HG02884 (cell line): Measurements from ENCODE around the gene LRTM2.
A peak's percentile ranks its signal among the peaks of the same experiment; 100 is the strongest.

Experiments
- ATAC-seq: cut with Tn5 transposase; IDR thresholded peaks from one replicate; pipeline ENCODE4 v1.9.1; 2021; ENCODE audit warnings: mild to moderate bottlenecking, moderate library complexity; ENCODE audit not compliant: unreplicated experiment

Gene LRTM2

DNA sequence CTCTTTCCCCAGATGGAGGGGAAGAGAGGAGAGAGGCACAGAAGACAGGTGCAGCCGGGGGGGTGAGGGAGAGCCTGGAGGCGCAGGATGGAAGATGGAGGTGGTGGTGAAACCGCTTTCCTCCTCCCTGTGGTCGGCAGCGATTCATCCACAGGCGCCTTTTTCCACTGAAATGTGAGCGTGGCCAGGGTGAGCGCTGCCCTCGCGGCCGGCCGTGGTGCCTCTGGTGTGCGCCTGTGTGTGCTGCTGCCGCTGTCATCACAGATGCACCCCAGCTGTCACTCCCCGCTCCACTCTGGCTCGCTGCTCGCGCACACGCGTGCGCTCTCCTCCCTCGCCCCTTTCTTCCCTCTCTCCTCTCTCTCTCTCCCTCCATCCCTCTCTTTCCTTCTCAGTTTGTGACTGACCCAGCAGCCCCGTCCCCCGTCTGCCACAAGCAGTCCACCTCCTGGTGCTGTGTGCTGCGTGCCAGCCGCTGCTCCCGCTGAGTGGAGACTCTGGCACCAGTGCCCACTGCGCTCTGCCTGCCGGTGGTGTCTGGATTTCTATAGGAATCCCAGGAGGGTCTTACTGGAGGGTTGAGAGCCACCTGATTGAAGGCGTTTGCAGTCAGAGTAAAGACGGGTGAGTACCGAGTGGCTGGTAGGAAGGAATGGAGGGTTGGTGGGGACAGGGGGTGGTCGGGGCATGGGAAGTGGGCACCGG lies at the start of gene LRTM2:
Gene LRTM2 (plus strand): TSS at position 375 of the 705 bp plus-strand sequence. CDS start 7,584 bp downstream, outside the sequence.
- no peak for ATAC-seq

DNA sequence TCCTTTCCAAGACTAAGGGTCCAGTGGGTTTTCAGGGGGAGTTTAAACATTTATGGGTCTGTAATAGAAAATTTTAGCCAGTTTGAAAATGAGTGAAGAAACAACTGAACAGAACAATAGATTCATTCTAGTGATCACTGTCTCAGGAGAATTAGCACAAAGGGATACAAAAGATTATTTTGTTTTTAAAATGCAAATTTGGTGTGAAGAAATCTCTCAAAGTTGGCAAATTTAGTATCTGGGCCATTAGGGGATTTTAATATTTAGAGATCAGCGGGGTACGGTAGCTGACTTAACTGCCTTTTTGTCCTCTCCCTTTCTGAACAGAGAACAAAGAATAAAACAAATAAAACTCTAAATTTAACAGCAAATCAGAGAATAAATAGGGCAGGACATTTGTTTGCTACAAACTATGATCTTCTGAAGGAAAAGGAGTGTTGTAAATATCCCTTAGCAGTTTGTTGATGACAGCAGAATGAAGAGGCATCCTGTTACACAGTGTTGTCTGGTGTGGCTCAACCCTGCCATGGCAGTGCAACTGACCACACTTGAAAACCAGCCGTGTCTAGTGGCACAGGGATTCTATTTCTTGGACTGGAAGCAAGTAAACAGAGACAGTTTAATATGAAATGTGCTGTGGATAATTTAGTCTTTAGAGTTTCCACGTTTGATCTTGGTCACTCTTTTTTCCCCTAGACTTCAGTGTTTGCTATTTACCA lies 46.3 kb upstream of the LRTM2 start:
- no peak for ATAC-seq

DNA sequence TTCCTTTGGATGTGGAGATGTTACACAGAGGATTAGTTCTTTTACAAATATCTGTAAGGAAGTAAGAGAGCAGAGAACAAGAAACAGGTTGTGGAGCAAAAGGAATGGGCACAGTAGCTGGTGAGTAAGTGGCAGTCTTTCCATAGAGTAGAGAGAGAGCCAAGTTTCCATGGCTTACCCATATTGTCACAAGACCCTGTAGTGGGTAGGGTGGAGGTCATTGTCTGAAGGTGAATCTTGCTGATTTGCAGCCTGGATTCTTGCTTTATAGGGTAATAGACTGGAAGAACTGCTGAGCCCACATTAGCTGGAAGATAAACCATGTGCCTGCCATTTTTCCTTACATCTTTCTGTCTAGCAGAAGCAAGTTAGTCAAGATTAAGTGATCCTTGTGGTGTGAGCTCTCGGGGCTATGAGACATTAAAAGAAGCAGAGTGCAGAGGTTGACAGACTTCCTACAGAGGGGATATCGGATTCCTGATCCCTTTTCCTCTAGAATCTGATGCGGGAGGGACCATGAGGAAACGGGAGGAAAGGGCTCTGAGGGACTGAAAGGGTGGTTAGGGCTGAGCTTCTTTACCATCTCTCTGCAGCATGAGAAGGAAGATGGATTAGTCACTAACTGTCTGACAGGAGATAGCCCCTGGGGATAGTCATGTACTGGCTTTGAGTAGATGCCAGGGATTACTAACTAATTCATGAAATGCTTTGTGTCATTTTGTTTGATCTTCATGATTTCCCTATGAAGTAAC lies 44.0 kb upstream of the LRTM2 start:
- no peak for ATAC-seq

DNA sequence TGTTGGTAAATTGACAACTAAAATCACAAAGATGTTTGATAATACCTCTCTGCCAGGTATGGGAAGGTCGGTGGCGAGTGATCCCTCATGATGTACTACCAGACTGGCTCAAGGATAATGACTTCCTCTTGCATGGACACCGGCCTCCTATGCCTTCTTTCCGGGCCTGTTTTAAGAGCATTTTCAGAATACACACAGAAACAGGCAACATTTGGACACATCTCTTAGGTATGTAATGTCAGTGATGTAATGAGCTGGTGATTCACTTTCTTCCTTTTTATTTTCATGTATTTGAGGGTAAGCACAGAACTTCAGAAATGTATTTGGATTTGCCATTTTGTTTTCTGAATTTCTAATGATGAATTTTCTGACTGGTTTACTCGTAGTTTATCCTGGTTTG lies 42.6 kb upstream of the LRTM2 start:
- no peak for ATAC-seq

DNA sequence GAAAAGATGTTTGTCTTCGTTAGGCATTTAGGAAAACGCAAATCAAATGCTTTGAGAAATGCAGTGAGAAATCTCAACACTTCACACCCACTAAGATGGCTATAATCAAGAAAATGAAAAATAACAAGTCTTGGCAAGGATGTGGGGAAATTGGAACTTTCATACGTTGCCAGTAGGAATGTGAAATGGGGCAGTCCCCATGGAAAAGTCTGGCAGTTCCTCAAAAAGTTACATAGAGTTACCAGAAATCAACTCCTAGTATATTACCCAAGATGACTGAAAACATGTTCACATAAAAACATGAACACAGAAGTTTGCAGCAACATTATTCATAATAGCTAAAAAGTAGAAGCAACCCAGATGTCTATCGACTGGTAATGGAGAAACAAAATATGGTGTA lies 41.5 kb upstream of the LRTM2 start:
- no peak for ATAC-seq

DNA sequence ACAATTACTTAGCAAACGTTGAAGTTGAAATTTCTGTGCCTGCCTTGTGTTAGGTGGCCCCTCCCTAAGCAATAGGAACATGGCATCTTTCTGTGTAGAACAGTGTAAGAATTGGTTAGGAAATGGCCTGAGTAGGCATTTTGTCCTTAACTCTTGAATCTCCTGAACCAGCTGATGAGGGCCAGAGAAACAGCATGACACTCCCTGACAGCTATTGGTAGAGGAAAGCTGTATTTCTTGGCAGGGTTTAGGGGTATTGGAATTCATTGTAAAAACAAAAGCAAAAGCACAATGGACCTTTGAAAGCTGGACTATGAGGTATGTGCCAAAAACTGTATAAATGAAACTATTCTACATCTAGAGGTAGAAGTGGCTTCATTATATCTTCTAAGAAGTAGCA lies 40.6 kb upstream of the LRTM2 start:
- ATAC-seq: no peak

DNA sequence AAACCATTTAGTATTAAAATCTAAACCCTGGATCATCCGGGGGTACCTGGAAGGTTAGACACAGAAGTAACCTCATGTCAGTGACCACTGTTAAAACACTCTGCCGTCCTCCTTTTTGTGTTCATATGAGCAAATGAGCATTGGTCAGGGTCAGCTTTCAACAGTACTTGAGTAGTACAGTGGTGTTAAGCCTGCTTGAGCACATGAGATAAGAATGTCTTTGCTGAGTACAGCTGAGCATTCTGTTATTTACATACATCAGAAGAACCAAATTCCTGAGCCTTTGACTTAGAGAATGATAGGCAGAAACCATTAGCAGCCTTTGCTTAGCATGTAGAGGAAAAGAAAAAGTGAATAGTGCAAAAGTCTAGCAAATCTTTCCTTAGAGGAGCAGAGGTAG lies 38.6 kb upstream of the LRTM2 start:
- no peak for ATAC-seq

DNA sequence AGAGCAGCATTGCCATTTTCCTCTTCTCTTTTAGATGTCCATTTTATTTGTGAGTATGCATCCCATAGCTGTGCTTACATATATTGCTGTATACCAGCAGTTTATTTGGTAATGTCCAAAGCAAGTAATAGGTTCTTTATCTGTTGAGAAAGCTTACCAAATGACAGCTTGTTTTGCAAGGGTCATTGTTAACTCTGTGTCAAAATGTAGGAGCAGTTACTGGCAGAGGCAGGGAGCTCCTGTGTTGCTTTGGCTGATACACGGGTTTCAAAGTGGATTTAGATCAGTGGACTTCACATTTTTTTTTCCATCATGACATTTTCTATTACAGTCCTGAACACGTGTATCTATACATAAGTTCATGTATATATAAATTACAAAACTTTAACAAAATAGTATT lies 38.1 kb upstream of the LRTM2 start:
- no peak for ATAC-seq

DNA sequence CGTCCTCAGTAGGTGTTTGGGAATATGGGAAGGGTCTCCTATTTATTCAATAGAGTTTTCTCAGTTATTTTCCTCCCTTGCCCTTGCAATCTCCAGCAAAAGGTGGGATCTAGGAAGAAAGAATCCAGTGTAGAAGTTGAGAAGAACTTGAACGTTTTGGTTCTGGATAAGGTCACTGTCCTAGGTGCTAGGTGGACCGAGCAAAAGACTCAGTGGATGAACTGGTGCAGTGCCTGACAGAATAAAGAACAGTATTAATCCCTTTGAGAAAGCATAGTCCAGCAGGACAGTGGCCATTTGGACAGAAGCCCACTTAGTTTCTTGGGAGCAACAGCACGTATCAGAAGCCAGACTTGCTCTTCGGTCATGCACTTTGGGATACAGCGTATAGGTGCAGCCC lies 32.7 kb upstream of the LRTM2 start:
- no peak for ATAC-seq

DNA sequence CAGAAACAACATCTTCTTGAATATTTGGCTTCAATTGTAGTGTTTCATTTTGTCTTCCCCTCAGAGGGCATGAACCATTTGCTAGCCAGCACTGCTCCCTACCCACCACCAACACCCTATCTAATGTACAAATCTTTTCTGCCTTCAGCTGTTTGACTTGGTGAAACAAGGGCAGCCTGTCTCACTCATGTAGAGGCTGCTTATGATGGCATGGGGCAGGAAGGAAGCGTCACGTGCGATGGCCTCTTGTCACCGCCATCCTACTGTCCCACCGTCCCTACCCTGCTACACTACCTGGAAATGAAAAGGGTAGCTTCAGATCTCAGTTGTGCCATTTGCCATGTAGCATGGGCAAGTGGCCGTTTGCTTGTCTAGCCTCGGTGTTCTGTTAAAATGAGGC lies 29.9 kb upstream of the LRTM2 start:
- ATAC-seq: no peak

DNA sequence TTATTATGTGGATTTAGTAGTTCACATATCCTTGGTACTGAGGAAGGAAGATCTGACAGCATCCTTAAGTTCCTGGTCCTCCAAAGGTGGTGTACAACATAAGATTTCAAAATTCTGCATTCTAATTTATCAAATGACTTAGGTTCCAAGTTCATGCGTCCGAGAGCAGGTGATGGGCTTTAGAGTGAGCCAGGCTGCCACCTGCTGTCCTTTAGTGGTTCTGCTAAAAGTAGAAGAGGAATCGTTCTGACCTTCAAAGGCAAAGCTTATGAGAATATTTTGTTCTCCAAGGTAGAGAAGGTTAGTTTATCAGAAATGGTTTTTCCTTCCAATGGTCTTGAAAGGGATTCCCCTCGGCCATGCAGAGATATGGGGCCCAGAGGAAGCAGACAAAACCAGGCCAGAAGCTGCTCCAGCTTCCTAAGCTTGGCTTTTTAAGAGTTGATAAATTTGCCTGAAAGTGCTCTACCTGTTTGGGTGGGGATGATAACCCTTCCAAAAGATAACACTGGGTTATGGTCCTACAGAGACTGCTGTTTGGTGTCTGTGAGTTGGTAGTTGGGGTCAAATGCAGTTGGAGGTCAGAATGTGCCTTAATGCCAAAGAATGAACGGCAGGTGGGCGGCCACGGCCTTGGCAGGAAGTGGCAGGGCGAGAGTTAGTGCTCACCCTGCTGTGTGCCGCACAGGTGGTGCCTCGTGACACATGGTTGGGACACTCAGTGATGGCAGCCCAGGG lies 29.1 kb upstream of the LRTM2 start:
- no peak for ATAC-seq

DNA sequence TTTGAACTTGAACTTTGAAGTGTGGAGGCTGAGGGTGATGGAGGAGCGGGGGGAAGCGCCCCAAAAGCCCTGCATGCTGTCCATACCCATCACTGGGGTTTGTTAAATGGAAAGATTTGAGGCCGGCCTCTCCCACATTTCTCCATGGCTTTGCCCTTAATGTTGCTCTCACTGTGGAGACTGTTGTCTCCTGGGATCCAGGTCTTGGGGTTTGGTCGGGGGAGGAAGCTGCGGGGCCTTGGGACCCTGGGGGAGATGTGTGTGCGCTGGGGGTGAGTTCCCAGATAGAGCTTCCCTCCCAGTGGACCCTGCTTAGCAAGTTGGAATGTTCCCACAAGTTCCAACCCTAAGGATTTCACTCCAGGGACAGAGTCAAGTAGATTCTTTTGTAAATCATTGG lies 28.0 kb upstream of the LRTM2 start:
- no peak for ATAC-seq

DNA sequence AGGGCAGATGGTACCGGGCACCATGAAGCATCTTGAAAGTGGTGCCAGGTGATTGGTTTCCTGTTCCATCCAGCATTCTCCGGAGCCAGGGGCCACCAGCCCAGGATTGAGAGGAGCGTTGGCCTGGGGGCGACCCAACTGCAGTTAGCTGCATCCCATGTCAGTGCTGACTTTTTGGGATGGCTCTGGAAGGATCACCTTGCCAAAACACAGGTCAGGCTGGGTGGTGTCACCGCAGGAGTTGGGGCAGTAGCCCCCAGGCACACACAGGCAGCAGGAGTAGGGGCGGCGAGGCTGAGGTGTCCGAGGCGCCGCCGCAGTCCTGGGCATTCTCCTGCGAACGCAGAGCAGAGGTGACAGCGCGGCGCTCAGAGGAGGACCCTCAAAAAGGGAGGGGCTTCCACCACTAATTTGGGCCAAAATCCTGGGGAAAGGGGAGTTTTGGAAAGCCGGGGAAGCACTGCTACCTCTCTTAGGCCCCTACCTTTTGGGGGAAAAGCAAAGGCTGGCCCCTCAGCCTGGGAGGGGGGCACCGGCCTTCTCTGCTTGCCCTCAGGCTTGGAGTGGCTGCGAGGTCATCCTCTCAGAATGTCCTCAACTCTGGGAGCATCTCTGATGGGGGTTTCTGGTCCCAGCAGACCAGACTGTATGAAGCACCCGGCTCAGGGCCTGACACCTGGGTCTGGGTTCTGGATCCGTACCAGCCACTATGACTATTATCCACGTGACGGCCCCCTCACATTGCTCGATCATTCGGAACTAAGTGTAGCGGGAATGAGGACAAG lies 26.7 kb upstream of the LRTM2 start:
- ATAC-seq: no peak

DNA sequence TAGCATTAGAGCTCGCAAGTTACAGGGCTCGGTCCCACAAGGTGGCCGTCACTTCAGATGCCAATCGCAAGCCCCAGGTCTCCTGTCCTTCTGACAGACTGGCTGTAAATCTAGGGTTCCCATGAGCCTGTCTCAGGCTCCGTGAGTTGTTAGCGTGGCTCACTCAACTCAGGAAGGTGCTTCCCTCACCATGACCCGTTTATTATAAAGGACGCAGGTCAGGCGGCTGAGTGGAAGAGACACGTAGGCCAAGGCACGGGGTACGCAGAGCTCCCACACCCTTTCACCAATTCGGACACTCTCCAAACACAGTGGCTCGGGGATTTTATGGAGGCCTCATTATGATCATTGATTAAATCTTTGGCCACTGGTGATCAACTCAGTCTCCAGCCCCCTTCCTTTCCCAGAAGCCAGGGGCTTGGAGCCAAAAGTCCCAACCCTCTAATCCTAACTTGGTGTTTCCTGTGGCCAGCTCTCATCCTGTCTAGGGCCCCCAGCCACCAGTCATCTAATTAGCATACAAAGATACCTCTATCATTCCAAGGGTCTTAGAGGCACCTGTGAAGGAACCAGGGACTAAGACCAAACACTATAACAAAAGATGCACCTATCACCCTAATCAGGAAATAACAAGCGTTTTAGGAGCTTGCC lies 25.8 kb upstream of the LRTM2 start:
- ATAC-seq: no peak

DNA sequence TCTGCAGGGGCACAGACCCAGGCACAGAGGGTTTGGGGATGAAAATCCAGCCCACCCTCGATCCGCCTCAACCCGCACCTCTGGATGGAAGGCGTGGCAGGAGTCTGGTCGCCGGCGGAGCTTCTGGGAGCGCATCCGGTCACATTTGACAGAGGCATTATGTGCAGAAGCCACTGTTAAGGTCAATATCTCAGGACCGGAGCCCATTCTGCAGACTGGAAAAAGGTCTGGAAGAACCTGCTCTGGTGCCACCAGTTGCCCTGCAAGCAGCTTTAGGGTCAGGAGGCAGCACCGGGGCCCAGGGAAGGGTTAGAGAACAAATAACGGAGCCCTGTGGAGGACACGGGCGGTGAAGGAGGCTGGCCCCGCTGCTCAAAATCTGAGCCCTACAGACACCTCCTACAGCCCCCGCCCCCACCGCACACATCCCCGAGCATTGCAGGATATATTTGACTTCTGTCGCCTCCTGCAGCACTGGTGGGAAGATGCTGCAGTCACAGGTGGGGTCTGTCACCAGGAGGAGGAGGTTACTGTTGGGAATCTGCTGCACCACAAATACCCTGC lies 25.1 kb upstream of the LRTM2 start:
- no peak for ATAC-seq

DNA sequence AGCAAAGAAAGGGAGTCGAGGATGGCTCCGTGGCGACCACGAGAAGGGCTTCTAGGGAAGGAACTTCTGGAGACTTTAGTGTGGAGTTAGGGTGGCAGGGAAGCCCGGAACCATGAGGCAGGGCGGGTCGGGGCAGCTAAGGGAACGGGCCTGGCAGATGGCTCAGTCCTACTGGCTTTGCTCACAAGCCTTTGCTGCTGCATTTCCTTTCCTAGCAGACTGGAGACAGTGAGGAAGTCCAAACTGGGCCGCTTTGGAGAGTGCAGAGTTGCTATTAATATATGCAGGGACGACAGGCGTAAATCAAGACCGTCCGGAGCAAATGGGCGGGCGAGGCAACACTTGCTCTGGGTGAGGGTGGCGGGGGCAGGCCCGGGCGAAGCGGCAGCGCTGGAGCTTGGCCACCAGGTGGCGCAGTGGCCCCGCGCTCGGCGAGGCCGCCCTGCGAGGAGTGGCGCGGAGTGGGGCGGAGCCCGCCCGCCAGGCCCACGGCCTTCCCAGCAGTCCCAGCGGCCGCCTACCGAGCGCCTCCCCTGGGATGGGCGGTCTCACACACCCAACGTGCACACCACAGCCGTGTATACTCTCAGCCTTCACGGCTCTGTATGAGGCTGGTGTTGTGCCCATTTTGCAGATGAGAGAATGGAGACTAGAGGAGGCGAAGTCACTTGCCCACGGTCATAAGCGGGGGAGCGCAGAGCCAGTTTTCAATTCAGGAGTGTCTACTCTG lies 24.4 kb upstream of the LRTM2 start:
- ATAC-seq: peak; percentile 89

DNA sequence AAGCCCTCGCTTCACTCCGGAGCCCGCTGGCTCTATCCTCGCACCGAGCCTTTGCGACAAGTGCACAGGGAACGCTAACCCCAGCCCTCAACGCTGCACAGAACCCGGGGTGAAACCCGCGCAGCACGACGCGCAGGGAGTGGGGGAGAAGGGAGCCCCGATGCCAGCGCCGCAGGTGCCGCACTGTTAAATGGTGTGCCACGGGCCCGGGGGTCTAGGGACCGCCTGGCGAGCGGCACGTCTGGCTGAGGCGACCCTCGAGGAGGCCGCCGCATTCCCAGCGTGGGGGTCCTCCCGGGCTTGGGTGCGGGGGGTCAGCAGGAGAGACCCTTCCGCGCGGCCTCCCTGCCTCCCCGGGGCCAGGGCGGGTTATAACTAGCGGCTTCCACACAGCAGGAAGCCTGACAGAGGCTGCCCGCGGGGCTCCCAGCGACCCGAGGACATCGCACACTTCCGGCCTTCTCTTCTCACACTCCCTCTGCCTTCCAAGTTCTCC lies 23.8 kb upstream of the LRTM2 start:
- ATAC-seq: peak; percentile 31

DNA sequence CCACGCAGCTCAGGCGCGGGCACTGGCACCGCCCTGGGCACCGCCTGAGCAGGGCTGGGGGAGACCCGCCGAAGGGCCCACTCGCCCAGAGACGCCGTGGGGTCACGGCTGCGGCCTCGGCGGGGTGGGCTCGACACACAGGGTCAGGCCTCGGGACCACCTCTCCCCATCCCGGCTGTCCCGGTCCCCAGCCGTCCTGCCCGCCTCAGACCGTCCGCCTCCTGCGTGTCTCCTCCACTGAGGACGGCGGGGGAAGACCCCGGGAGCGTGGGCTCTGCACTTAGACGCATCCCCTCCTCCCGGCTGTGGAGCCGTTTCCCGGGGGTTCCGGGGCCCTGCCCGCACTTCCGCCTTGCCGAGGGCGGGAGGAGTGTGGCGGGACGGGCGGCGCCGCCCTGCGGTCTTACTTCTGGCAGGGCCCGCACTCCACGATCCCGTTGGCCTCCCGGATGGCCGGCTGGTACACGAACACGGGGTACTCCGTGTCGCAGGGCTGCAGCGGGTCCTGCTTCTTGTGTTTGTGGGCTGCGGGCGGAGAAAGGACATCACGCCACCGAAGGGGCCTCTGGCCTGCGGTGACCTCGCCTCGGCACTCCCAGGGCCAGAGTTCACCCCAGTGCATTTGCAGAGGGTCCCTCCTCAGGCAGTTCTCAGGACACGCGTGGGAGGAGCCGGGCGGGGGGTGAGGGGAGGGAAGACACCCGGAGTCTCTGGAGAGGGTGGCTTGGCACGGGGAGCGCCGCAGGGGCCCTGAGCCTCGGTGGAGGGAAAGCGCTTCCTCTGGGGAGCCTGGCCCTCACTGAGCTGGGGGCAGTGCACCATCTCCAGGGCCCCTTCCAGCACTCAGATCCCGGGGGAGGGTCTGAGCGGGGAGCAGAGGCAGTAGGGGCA lies 23.1 kb upstream of the LRTM2 start:
- no peak for ATAC-seq
